Endodermal cell (in vitro differentiated cells): Measurements from ENCODE around the gene TGM4. TPM values are rescaled to one million over a fixed set of nuclear protein-coding genes. Genes with fewer than 3 reads are reported as not detected.

ENCODE experiments used
- DNase-seq: peaks from one replicate; pipeline ENCODE4 v3.0.0-alpha.2; 2017
- H3K27ac ChIP-seq: 2 replicates; pipeline ENCODE4 v1.5.1; 2013; ENCODE audit warnings: mild to moderate bottlenecking, low read depth, low read length, moderate library complexity
- H3K27me3 ChIP-seq: 2 replicates; pipeline ENCODE4 v1.6.1; 2013; ENCODE audit warnings: mild to moderate bottlenecking, low read length, moderate library complexity; ENCODE audit not compliant: insufficient read depth, control insufficient read depth, poor library complexity, severe bottlenecking
- H3K36me3 ChIP-seq: 2 replicates; pipeline ENCODE4 v1.7.0; 2013; ENCODE audit warnings: mild to moderate bottlenecking, low read length, moderate library complexity; ENCODE audit not compliant: control insufficient read depth, insufficient read depth
- H3K4me1 ChIP-seq: one replicate; pipeline ENCODE4 v1.7.0; 2013; ENCODE audit warnings: low read length; ENCODE audit not compliant: control insufficient read depth, insufficient read depth
- H3K4me3 ChIP-seq: 2 replicates; pipeline ENCODE4 v1.5.1; 2013; ENCODE audit warnings: mild to moderate bottlenecking, low read length, moderate library complexity
- H3K9ac ChIP-seq: 2 replicates; pipeline ENCODE4 v1.6.1; 2013; ENCODE audit warnings: mild to moderate bottlenecking, low read length, moderate library complexity; ENCODE audit not compliant: poor library complexity, severe bottlenecking; ENCODE audit errors: extremely low read depth
- H3K9me3 ChIP-seq: 2 replicates; pipeline ENCODE4 v1.6.1; 2013; ENCODE audit warnings: mild to moderate bottlenecking, low read length, moderate library complexity; ENCODE audit not compliant: control insufficient read depth
- H3K27ac Mint-ChIP-seq: 2 replicates; pipeline ENCODE4 v1.8.0; 2020; ENCODE audit warnings: mixed read lengths
- H3K27me3 Mint-ChIP-seq: 2 replicates; pipeline ENCODE4 v1.8.0; 2021; ENCODE audit warnings: mild to moderate bottlenecking, mixed read lengths; ENCODE audit not compliant: insufficient read depth
- H3K36me3 Mint-ChIP-seq: 2 replicates; pipeline ENCODE4 v1.8.0; 2020; ENCODE audit warnings: low read depth, mixed read lengths
- H3K4me1 Mint-ChIP-seq: 2 replicates; pipeline ENCODE4 v1.8.0; 2020; ENCODE audit warnings: mixed read lengths
- H3K4me3 Mint-ChIP-seq: 2 replicates; pipeline ENCODE4 v1.8.0; 2020; ENCODE audit warnings: mild to moderate bottlenecking, moderate library complexity, mixed read lengths
- H3K9me3 Mint-ChIP-seq: 2 replicates; pipeline ENCODE4 v1.8.0; 2020; ENCODE audit warnings: mild to moderate bottlenecking, mixed read lengths
- CTCF ChIP-seq: fragments of 200-600 bp; sonication (generic); conservative IDR thresholded peaks from 2 replicates; pipeline ENCODE4 v1.5.0; 2021; ENCODE audit warnings: antibody characterized with exemption, mild to moderate bottlenecking
- WGBS, 2 experiments: methylation state at CpG; one replicate each; pipeline versions ENCODE4 v1.1.5 to v1.1.7; 2013; ENCODE audit warnings: missing lambda C conversion rate in 2 of 2, mixed read lengths in 1 of 2; ENCODE audit not compliant: insufficient coverage in 1 of 2, insufficient read length in 1 of 2; 5-methylcytosine and 5-hydroxymethylcytosine counted together
- total RNA-seq, 2 donors: library from RNA; stranded (reverse); fragmentation: NEBNext Ultra II Directional in 1 of 2; extraction: Animal tissue kit (Norgen Biotek cat#: 25700) in 1 of 2; gene quantifications; 2 replicates in 1 of 2; 3 replicates in 1 of 2; pipeline ENCODE4 v1.2.1, GENCODE V29; 2021

The TGM4 gene
- total RNA-seq, 2 donors from 2014 or later: not detected

- Mint-ChIP-seq H3K4me1 (no peaks in the 10 kb centered on the region), H3K9me3 (no peaks in the 10 kb centered on the region)
- WGBS, 2 experiments: 88 to 89% methylated on average over 1 to 3 of the region's 3 CpGs
Measured at GRCh38 chr3:44890852-44891251, 16.4 kb downstream of the TGM4 start.

GRCh38 chr3:44892689-44893088, 18.3 kb downstream of the TGM4 start:
- no peak overlapping the region for H3K9ac ChIP-seq
- TF ChIP-seq CTCF: no peak
- WGBS, 2 experiments: 84 to 91% methylated on average over 3 of the region's 3 CpGs
- no peak overlapping the region for H3K4me3 ChIP-seq
- H3K27me3 ChIP-seq: no peaks in the 10 kb centered on the region
- Mint-ChIP-seq H3K4me1 (no peaks in the 10 kb centered on the region), H3K36me3 (no peaks in the 10 kb centered on the region), H3K4me3 (no peak overlapping the region), H3K27me3 (no peaks in the 10 kb centered on the region), H3K27ac (no peak overlapping the region), H3K9me3 (no peaks in the 10 kb centered on the region)
- no peaks in the 10 kb centered on the region for H3K36me3 ChIP-seq
- H3K4me1 ChIP-seq: no peaks in the 10 kb centered on the region
- H3K27ac ChIP-seq: no peak overlapping the region
- no peaks in the 10 kb centered on the region for H3K9me3 ChIP-seq
- DNase-seq: no peak

More at GRCh38 chr3:44890852-44891251, 16.4 kb downstream of the TGM4 start:
- no peak for TF ChIP-seq CTCF
- Histone ChIP-seq H3K27me3 (no peaks in the 10 kb centered on the region), H3K9ac (no peak overlapping the region), H3K36me3 (no peaks in the 10 kb centered on the region), H3K4me1 (no peaks in the 10 kb centered on the region), H3K27ac (no peak overlapping the region), H3K4me3 (no peak overlapping the region), H3K9me3 (no peaks in the 10 kb centered on the region)
- peak; percentile 42 for DNase-seq
- Mint-ChIP-seq H3K4me3 (no peak overlapping the region), H3K27ac (no peak overlapping the region), H3K27me3 (no peaks in the 10 kb centered on the region), H3K36me3 (no peaks in the 10 kb centered on the region)

GRCh38 chr3:44893097-44893496, 18.7 kb downstream of the TGM4 start:
- H3K36me3 Mint-ChIP-seq: no peaks in the 10 kb centered on the region
- Histone ChIP-seq H3K9ac (no peak overlapping the region), H3K9me3 (no peaks in the 10 kb centered on the region), H3K27ac (no peak overlapping the region), H3K36me3 (no peaks in the 10 kb centered on the region), H3K27me3 (no peaks in the 10 kb centered on the region), H3K4me3 (no peak overlapping the region), H3K4me1 (no peaks in the 10 kb centered on the region)
- TF ChIP-seq CTCF: no peak
- H3K4me1 Mint-ChIP-seq: no peaks in the 10 kb centered on the region
- H3K4me3 Mint-ChIP-seq: no peak overlapping the region
- H3K27me3 Mint-ChIP-seq: no peaks in the 10 kb centered on the region
- DNase-seq: no peak
- H3K9me3 Mint-ChIP-seq: no peaks in the 10 kb centered on the region
- no peak overlapping the region for H3K27ac Mint-ChIP-seq
- WGBS, 2 experiments: 95% methylated on average over 2 of the region's 2 CpGs; no CpG with 5 or more reads in 1 of the 2 experiments
